HepG2 (cell line): ENCODE data around the gene UNC5B. TPM values are rescaled to one million over a fixed set of nuclear protein-coding genes. Genes with fewer than 3 reads are reported as not detected.

Experiments used
- ATAC-seq: fragments of 200-7000 bp; cut with Tn5 transposase; 3 replicates; pipeline ENCODE4 v1.9.1; 2020; ENCODE audit warnings: mild to moderate bottlenecking, moderate library complexity
- BruUV-seq: library from RNA; stranded (reverse); fragments of 400-500 nt; replicated peaks from 2 replicates; lab custom pipeline; 2021; lab: Mats Ljungman, UMichigan
- CTCF ChIA-PET: fragments of 300-600 bp; formaldehyde crosslinking; extraction: SDS; loops from one replicate; lab custom pipeline; 2021; ENCODE audit warnings: low total read pairs, inconsistent platforms, low intra/inter-chr PET ratio; lab: Yijun Ruan, JAX
- POLR2A ChIA-PET: fragments of 350-600 bp; sonication (Branson Sonifier 250); formaldehyde crosslinking; loops from one replicate; lab custom pipeline; 2020; ENCODE audit warnings: antibody characterized with exemption, inconsistent platforms; lab: Yijun Ruan, JAX
- DNase-seq: peaks from one replicate; pipeline ENCODE4 v3.0.0-alpha.2; 2015; ENCODE audit warnings: low spot score
- FAIRE-seq: peaks from 3 replicates; lab custom pipeline; 2011; peaks lifted over from hg19 to GRCh38; lab: Jason Lieb, UNC
- H2AFZ ChIP-seq: one replicate; pipeline ENCODE4 v1.6.1; 2011; ENCODE audit warnings: low read length, inconsistent platforms
- H3K27ac ChIP-seq: fragments of 300-600 bp; 3 replicates; pipeline ENCODE4 v1.8.0; 2011; ENCODE audit warnings: mixed run types, mild to moderate bottlenecking, mixed read lengths, low read length, inconsistent platforms; ENCODE audit not compliant: insufficient read depth; ENCODE audit errors: extremely low read length
- H3K27me3 ChIP-seq, 2 experiments: fragments of 200-600 bp in 1 of 2; 2 replicates in 1 of 2; 3 replicates in 1 of 2; pipeline versions ENCODE4 v1.6.0 to v1.8.0; 2011; ENCODE audit warnings: low read length in 2 of 2, mild to moderate bottlenecking in 2 of 2, moderate library complexity in 2 of 2, inconsistent platforms in 1 of 2; ENCODE audit not compliant: insufficient read depth in 2 of 2, control insufficient read depth in 1 of 2
- H3K36me3 ChIP-seq, 2 experiments: fragments of 200-600 bp in 1 of 2; replicated peaks in 1 of 2; 2 replicates in 1 of 2; 3 replicates in 1 of 2; pipeline versions ENCODE4 v1.5.1 to v1.8.0; 2011; ENCODE audit warnings: low read length in 2 of 2, inconsistent platforms in 1 of 2; ENCODE audit not compliant: insufficient read depth in 2 of 2, control insufficient read depth in 1 of 2
- H3K4me1 ChIP-seq: 2 replicates; pipeline ENCODE4 v1.5.1; 2012; ENCODE audit warnings: low read length, inconsistent platforms; ENCODE audit not compliant: insufficient read depth
- H3K4me2 ChIP-seq: 2 replicates; pipeline ENCODE4 v1.6.0; 2011; ENCODE audit warnings: low read depth, low read length, inconsistent platforms
- H3K4me3 ChIP-seq, 3 experiments: fragments of 200-600 bp in 1 of 3; sonication (generic), shearing (Covaris generic) in 1 of 3; replicated peaks in 1 of 3; 2 replicates each; pipeline ENCODE4 v1.5.1; 2011 to 2016; ENCODE audit warnings: low read length in 3 of 3, inconsistent platforms in 2 of 3, low read depth in 2 of 3, mild to moderate bottlenecking in 2 of 3, control low read depth in 1 of 3, mixed read lengths in 1 of 3; ENCODE audit not compliant: insufficient read depth in 1 of 3
- H3K79me2 ChIP-seq: one replicate; pipeline ENCODE4 v1.6.1; 2011; ENCODE audit warnings: low read length, inconsistent platforms; ENCODE audit not compliant: insufficient read depth
- H3K9ac ChIP-seq: 2 replicates; pipeline ENCODE4 v1.6.0; 2011; ENCODE audit warnings: mild to moderate bottlenecking, low read depth, low read length, inconsistent platforms; ENCODE audit not compliant: insufficient read depth
- H3K9me3 ChIP-seq: 2 replicates; pipeline ENCODE4 v1.5.1; 2012; ENCODE audit warnings: mild to moderate bottlenecking, low read length
- H4K20me1 ChIP-seq: 2 replicates; pipeline ENCODE4 v1.6.0; 2011; ENCODE audit warnings: inconsistent platforms, mild to moderate bottlenecking, low read length, moderate library complexity; ENCODE audit not compliant: insufficient read depth
- ATF1 ChIP-seq: IDR thresholded peaks from 2 replicates; pipeline ENCODE4 v1.6.1; 2016; ENCODE audit warnings: mild to moderate bottlenecking, control low read depth
- CEBPB ChIP-seq: IDR thresholded peaks from 2 replicates; pipeline ENCODE4 v1.6.1; 2011; ENCODE audit warnings: low read depth, low read length, improper control_type of control experiment, borderline replicate concordance
- DMAP1 ChIP-seq: IDR thresholded peaks from 2 replicates; pipeline ENCODE4 v1.6.1; 2016
- EP300 ChIP-seq, 3 experiments: sonication (generic) in 1 of 3; formaldehyde crosslinking in 1 of 3; IDR thresholded peaks; 2 replicates each; pipeline versions ENCODE4 v1.5.1 to v1.6.1; 2011 to 2020; ENCODE audit warnings: low read depth in 2 of 3, low read length in 2 of 3, borderline replicate concordance in 1 of 3, improper control_type of control experiment in 1 of 3, mild to moderate bottlenecking in 1 of 3, missing genetic modification reagents in 1 of 3, moderate library complexity in 1 of 3
- EZH2 ChIP-seq: conservative IDR thresholded peaks from 2 replicates; pipeline ENCODE4 v1.6.1; 2012; ENCODE audit warnings: mild to moderate bottlenecking, low read depth, low read length, moderate library complexity
- HDAC1 ChIP-seq: sonication (generic); formaldehyde crosslinking; IDR thresholded peaks from 2 replicates; pipeline ENCODE4 v1.5.1; 2020; ENCODE audit warnings: mild to moderate bottlenecking, missing genetic modification reagents
- NONO ChIP-seq, 2 experiments: fragments of 450-650 bp in 1 of 2; sonication (generic) in 1 of 2; formaldehyde crosslinking in 1 of 2; IDR thresholded peaks in 1 of 2; conservative IDR thresholded peaks in 1 of 2; 2 replicates each; pipeline versions ENCODE4 v1.6.1 to v1.8.0; 2017 to 2022; ENCODE audit warnings: mild to moderate bottlenecking in 1 of 2, missing genetic modification reagents in 1 of 2, moderate library complexity in 1 of 2
- SMARCC2 ChIP-seq: fragments of 450-650 bp; IDR thresholded peaks from 2 replicates; pipeline ENCODE4 v1.6.1; 2017; ENCODE audit warnings: antibody characterized with exemption, mild to moderate bottlenecking
- ZFP41 ChIP-seq: sonication (generic); formaldehyde crosslinking; IDR thresholded peaks from 2 replicates; pipeline ENCODE4 v1.4.0; 2020; ENCODE audit warnings: mild to moderate bottlenecking, missing genetic modification reagents, borderline replicate concordance
- ZNF33B ChIP-seq: sonication (generic); formaldehyde crosslinking; IDR thresholded peaks from 2 replicates; pipeline ENCODE4 v1.5.1; 2020; ENCODE audit warnings: mild to moderate bottlenecking, missing genetic modification reagents
- ZNF644 ChIP-seq: IDR thresholded peaks from 2 replicates; pipeline ENCODE4 v1.6.1; 2016; ENCODE audit warnings: low read depth
- ZNF746 ChIP-seq: sonication (generic); formaldehyde crosslinking; IDR thresholded peaks from 2 replicates; pipeline ENCODE4 v1.8.0; 2022; ENCODE audit warnings: mild to moderate bottlenecking, missing genetic modification reagents
- ZNF782 ChIP-seq: sonication (generic); formaldehyde crosslinking; IDR thresholded peaks from 2 replicates; pipeline ENCODE4 v1.4.0; 2020; ENCODE audit warnings: missing genetic modification reagents, mild to moderate bottlenecking, borderline replicate concordance
- WGBS: methylation state at CpG from one replicate; pipeline ENCODE4 v1.1.6; 2017; ENCODE audit warnings: low lambda C conversion rate; 5-methylcytosine and 5-hydroxymethylcytosine counted together
- in situ Hi-C: cut with HindIII; loops from 2 replicates; pipeline ENCODE4 v1.10.0; 2017; ENCODE audit warnings: low pct_unique_long_range_greater_than_20kb; ENCODE audit not compliant: extremely low pct_ligation_motif_present
- intact Hi-C: fragments of 100-400 bp; cut with micrococcal nuclease; formaldehyde crosslinking; loops from one replicate; pipeline ENCODE4 v1.10.0; 2022; ENCODE audit not compliant: unreplicated experiment
- polyA plus RNA-seq, 8 experiments: library from polyadenylated mRNA; depleted of rRNA in 3 of 8; stranded (reverse) in 7 of 8; unstranded in 1 of 8; fragments of >200 nt; fragmentation: Illumina TruSeq in 4 of 8; extraction: Trizol in 4 of 8; gene quantifications; 2 replicates each; pipeline versions ENCODE4 v1.2.1 to v1.2.3, GENCODE V29; 2011 to 2016; ENCODE audit warnings: low read depth in 4 of 8, missing spikeins in 1 of 8, mixed read lengths in 1 of 8; ENCODE audit not compliant: insufficient read depth in 1 of 8
- total RNA-seq, 5 experiments: library from RNA; depleted of rRNA; stranded (reverse); fragments of >200 nt; fragmentation: Illumina TruSeq; extraction: Trizol; gene quantifications; 2 replicates each; pipeline ENCODE4 v1.2.3, GENCODE V29; 2016; ENCODE audit warnings: low read depth in 1 of 5
- TF ChIP-seq, protein P1 (sequence below): sonication (generic); formaldehyde crosslinking; IDR thresholded peaks from 2 replicates; pipeline ENCODE4; 2020; ENCODE audit warnings: missing genetic modification reagents, mild to moderate bottlenecking, borderline replicate concordance

UNC5B gene
- total and polyA plus RNA-seq, 2 of the 13 experiments (the other 11 are each of a cell fraction or from before 2014, with no cell fraction given) = 0.07 TPM

DNA sequence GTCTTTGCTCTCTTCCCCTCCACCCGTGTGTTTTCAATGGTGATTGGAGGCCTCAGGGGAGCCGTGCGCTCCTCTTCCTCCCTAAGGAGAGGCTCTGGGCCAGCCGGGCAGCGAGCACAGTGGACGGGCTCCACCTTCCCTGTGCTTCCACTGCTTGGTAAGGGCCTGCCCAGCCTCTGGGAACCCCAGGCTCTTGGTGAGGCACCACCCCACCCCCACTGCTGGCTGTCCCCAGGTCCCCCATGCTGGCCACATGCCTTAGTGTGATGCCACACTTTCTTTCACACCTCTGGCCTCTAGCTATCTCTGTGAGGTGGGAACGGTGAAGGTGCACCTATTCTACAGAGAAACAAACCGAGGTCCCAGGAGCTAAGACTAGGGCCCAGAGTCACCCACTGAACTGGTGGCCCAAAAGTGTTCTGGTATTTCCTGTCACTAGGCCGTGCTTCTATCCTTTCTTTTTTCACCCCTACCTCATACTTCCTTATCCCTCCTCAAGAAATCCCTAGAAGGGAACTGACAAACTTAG is 53.3 kb downstream of the UNC5B start:
- Histone ChIP-seq H3K4me2 (no peak overlapping the region; the same call in 1 of the 2 replicates), H3K4me1 (peaks cover 13% of the 10 kb centered on the region), H4K20me1 (no peaks in the 10 kb centered on the region), H3K79me2 (no peaks in the 10 kb centered on the region), H3K9ac (peak overlapping the region; percentile 20; the same call in 1 of the 2 replicates), H3K9me3 (no peaks in the 10 kb centered on the region), H3K27ac (no peak overlapping the region), H3K36me3 (no peaks in the 10 kb centered on the region), H3K27me3 (peaks cover 2 to 19% of the 10 kb centered on the region in 2 experiments; a peak in 3 of 5 replicates), H2AFZ (no peak overlapping the region)
- CTCF ChIA-PET = no interaction called here
- DNase-seq (no peak), FAIRE-seq (no peak), ATAC-seq (no peak)
- WGBS = 78% methylated on average over 9 of the region's 9 CpGs
- POLR2A ChIA-PET = no interaction called here
- no TSS peak for BruUV-seq
- intact Hi-C loops = no loop called here
- in situ Hi-C loops = no loop called here
- TF ChIP-seq ZFP41 (no peak), EZH2 (no peak), HDAC1 (CRISPR knock-in tag) (no peak), ZNF746 (CRISPR knock-in tag) (no peak), DMAP1 (CRISPR knock-in tag) (no peak)
- TF ChIP-seq, all 625 proteins: peak for 0
- no peak overlapping the region for H3K4me3 ChIP-seq

DNA sequence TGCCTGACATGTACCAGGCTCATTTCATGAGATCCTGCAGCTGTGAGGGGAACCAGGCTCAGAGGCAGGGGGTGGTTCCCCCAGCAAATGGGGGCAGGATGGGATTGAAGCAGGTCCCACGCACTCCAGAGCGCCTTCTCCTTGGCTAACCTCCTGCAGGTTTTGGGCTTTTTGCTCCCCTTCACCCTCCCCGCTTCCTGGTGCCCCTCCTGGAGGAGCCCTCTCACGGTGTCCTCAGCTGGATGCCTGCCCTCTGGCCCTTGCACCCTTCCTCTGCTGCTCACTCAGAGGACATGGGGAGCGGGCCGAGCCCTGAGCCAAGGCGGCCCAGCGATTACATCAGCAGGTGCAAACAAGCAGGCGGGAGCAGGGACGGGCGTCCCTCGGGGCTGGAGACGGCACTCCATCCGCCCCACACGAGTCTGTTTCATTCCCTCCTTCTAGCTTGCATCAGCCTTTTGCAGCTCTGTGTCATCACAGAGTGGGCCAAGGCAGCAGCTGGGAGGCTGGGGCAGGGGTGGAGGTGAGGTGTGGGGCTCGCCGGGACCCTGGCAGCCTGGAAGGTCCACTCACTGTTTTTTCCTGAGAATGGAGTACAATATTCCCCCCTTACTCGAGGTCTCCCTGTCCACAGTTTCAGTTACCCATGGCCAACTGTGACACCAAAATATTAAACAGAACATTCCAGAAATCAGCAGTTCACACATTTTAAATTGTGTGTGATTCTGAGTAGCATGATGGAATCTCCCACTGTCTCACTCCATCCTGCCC is 54.0 kb downstream of the UNC5B start:
- Histone ChIP-seq H4K20me1 (no peaks in the 10 kb centered on the region), H3K79me2 (no peaks in the 10 kb centered on the region), H3K27ac (no peak overlapping the region), H3K27me3 (peaks cover 2 to 13% of the 10 kb centered on the region in 2 experiments; a peak in 3 of 5 replicates), H3K36me3 (no peaks in the 10 kb centered on the region), H2AFZ (no peak overlapping the region), H3K4me3 (no peak overlapping the region), H3K9ac (peak overlapping the region; percentile 20; the same call in 1 of the 2 replicates), H3K4me1 (peaks cover 13% of the 10 kb centered on the region), H3K4me2 (peak overlapping the region; percentile 41), H3K9me3 (no peaks in the 10 kb centered on the region)
- FAIRE-seq = no peak
- ChIA-PET CTCF (no interaction called here), POLR2A (no interaction called here)
- intact Hi-C loops = no loop called here
- WGBS = 25% methylated on average over 15 of the region's 18 CpGs
- ATAC-seq = peak; percentile 75
- BruUV-seq = no TSS peak
- peak; percentile 18 for DNase-seq
- in situ Hi-C loops = no loop called here
- no peak for TF ChIP-seq ZNF33B (CRISPR knock-in tag)
- peak; percentile 90; the same call in 1 of the 2 replicates for TF ChIP-seq ZNF782 (CRISPR knock-in tag)
- TF ChIP-seq, protein P1, sequence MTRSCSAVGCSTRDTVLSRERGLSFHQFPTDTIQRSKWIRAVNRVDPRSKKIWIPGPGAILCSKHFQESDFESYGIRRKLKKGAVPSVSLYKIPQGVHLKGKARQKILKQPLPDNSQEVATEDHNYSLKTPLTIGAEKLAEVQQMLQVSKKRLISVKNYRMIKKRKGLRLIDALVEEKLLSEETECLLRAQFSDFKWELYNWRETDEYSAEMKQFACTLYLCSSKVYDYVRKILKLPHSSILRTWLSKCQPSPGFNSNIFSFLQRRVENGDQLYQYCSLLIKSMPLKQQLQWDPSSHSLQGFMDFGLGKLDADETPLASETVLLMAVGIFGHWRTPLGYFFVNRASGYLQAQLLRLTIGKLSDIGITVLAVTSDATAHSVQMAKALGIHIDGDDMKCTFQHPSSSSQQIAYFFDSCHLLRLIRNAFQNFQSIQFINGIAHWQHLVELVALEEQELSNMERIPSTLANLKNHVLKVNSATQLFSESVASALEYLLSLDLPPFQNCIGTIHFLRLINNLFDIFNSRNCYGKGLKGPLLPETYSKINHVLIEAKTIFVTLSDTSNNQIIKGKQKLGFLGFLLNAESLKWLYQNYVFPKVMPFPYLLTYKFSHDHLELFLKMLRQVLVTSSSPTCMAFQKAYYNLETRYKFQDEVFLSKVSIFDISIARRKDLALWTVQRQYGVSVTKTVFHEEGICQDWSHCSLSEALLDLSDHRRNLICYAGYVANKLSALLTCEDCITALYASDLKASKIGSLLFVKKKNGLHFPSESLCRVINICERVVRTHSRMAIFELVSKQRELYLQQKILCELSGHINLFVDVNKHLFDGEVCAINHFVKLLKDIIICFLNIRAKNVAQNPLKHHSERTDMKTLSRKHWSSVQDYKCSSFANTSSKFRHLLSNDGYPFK = peak; percentile 22; the same call in 1 of the 2 replicates
- no peak for TF ChIP-seq ATF1 (CRISPR knock-in tag)
- peak; percentile 84 for TF ChIP-seq CEBPB
- no peak for TF ChIP-seq NONO (IDR thresholded peaks at IDR 0.05)
- TF ChIP-seq NONO (CRISPR knock-in tag; conservative IDR thresholded peaks at IDR 0.05) = 0 out of 2 replicates have a peak, but pooled peaks have one; percentile 25
- peak in 1 of 2 experiments; percentile 27; a peak in 1 of 4 replicates for TF ChIP-seq EP300 (IDR thresholded peaks at IDR 0.05; ENCODE audit: low read depth in 2 of 2, low read length in 2 of 2)
- peak; percentile 77; the same call in 1 of the 2 replicates for TF ChIP-seq EP300 (CRISPR knock-in tag; IDR thresholded peaks at IDR 0.05; ENCODE audit: borderline replicate concordance)
- TF ChIP-seq ZNF644 (CRISPR knock-in tag) = peak; percentile 51; the same call in 1 of the 2 replicates
- TF ChIP-seq SMARCC2 = no peak
